Activated naive CD4-positive, alpha-beta T cell treated with anti-CD3 and anti-CD28 coated beads, Interleukin-2, amount 50 U/mL, for 72 hours (primary cell): Measurements from ENCODE around the gene PRG2. TPM values are rescaled to one million over a fixed set of nuclear protein-coding genes. Genes with fewer than 3 reads are reported as not detected.
A peak's percentile ranks its signal among the peaks of the same experiment; 100 is the strongest.

Experiments
- ATAC-seq, 2 donors: fragments of 150-1000 bp; cut with Tn5 transposase; 2 replicates each; pipeline ENCODE4 v1.10.0; 2021; ENCODE audit warnings: mild to moderate bottlenecking in 2 of 2, moderate library complexity in 2 of 2
- DNase-seq, 2 donors: peaks; one replicate each; pipeline ENCODE4 v3.0.0; 2021 to 2022; ENCODE audit warnings: low spot score in 2 of 2
- H3K27ac Mint-ChIP-seq, 2 donors: one replicate each; pipeline ENCODE4 v1.8.0; 2022; ENCODE audit warnings: mild to moderate bottlenecking in 2 of 2, mixed read lengths in 2 of 2
- H3K36me3 Mint-ChIP-seq, 2 donors: one replicate each; pipeline ENCODE4 v1.8.0; 2022; ENCODE audit warnings: mixed read lengths in 2 of 2
- H3K9me3 Mint-ChIP-seq, 2 donors: one replicate each; pipeline ENCODE4 v1.8.0; 2022; ENCODE audit warnings: mixed read lengths in 2 of 2
- total RNA-seq, 2 donors: library from RNA; stranded (reverse); gene quantifications; one replicate each; pipeline ENCODE4 v1.2.3, GENCODE V29; 2022

PRG2 gene, protein sequence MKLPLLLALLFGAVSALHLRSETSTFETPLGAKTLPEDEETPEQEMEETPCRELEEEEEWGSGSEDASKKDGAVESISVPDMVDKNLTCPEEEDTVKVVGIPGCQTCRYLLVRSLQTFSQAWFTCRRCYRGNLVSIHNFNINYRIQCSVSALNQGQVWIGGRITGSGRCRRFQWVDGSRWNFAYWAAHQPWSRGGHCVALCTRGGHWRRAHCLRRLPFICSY
- 1 to 10 TPM in 1 of 2 donors, under 1 TPM in 1; 0.97 to 2.4 TPM for total RNA-seq

DNA sequence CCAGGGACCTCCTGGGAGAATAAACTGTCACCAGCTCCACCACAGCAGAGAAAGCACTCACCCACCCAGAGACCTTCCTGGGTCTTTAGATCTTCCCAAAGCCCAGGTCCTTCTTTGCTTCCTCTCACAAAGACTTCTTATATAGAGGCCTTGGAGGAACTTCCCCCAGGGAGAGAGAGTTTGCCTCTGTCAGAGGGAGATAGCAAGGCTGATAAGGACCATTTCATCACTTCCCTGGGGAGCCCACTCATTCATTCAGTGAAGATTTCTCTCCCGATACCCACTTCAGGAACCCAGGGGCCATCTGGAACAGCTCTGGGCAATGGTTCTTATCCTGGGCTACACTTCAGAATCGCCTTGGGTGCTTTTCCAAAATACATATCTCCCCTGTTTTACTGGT lies at the start of gene PRG2:
Gene PRG2, minus strand, starts transcription at position 116 of the 400 bp plus-strand sequence. CDS start 706 bp downstream, outside the sequence.
- Mint-ChIP-seq H3K27ac (no peak within 1 kb of the TSS), H3K36me3 (no peaks in the 10 kb centered on the region), H3K9me3 (no peaks in the 10 kb centered on the region)
- DNase-seq (no peak), ATAC-seq (no peak)

DNA sequence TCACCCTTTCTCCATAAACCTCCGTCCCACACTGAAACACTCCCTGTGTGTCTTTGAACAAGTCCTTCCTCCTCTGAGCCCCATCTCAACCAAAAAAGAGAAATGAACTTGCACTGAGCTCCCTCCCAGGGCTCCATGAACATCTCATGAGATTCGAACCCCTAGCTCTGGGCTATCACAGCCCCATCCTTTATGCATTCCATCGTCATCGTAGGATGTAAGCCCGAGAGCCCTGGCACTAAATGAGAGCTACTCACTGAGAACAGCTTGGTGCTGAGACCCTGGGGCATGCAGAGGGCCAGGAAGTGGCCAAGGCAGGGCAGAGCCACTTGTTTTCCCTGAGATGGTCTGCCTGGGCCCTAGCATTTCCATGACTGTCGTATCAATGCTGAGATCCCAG lies 49.3 kb upstream of the PRG2 start:
- ATAC-seq (no peak), DNase-seq (no peak)
- no peaks in the 10 kb centered on the region for H3K9me3 Mint-ChIP-seq

GRCh38 chr11:57438345-57439285 lies 48.2 kb upstream of the PRG2 start:
- no peaks in the 10 kb centered on the region for H3K36me3 Mint-ChIP-seq
- H3K9me3 Mint-ChIP-seq: no peaks in the 10 kb centered on the region
- ATAC-seq: no peak
- DNase-seq: no peak
- no peak overlapping the region for H3K27ac Mint-ChIP-seq

More for the DNA sequence above, 49.3 kb upstream of the PRG2 start:
- no peaks in the 10 kb centered on the region for H3K36me3 Mint-ChIP-seq
- H3K27ac Mint-ChIP-seq: no peak overlapping the region

- Mint-ChIP-seq H3K27ac (no peak overlapping the region), H3K9me3 (no peaks in the 10 kb centered on the region), H3K36me3 (no peaks in the 10 kb centered on the region)
- DNase-seq (no peak), ATAC-seq (no peak)
These were observed 45.6 kb upstream of the PRG2 start for GRCh38 chr11:57436031-57436430.

DNA sequence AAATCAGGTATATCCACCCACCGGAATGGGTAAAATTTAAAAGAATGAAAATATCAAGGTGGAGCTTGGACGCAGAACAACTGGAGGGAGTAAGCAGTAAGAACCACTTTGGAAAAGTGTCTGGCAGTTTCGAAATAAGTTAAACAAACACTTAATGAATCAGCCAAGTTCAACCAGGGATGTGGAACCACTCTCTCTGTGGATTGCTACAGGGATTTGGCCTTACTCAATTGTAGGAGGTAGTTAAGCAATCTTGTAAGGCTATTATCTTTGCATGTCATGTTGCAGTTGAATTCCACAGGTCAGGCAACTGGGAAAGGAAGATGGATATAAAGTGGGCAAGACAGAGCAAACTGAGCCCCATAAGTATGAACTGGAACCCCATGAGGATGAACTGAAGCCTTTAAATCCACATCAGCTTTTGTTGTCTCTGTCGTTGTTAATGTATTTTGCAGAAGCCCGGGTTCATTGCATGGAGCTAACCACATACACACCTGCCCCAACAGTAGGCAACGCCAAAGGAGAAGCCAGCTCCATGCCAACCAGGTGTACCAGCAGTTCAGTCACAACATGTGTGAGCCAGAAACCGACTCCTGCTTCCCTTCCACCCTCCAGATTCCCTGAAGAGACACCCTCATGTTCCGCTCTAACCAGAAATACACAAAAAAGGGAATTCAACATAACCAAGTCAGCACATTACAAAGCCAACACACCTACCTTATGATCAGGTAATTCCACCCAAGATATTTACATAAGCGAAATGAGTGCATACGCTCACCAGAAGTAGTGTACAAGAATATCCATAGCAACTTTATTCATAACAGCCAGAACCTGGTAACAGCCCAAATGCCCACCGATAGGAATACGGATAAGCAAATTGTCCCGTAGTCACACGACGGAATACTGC lies 44.4 kb upstream of the PRG2 start:
- Mint-ChIP-seq H3K27ac (no peak overlapping the region), H3K9me3 (no peaks in the 10 kb centered on the region), H3K36me3 (no peaks in the 10 kb centered on the region)
- ATAC-seq (no peak), DNase-seq (no peak)

GRCh38 chr11:57432714-57433163 lies 42.3 kb upstream of the PRG2 start:
- ATAC-seq: peak; percentile 47 to 64
- no peak for DNase-seq
- Mint-ChIP-seq H3K27ac (no peak overlapping the region), H3K36me3 (no peaks in the 10 kb centered on the region), H3K9me3 (no peaks in the 10 kb centered on the region)

GRCh38 chr11:57432149-57432561 lies 41.7 kb upstream of the PRG2 start:
- DNase-seq: no peak
- Mint-ChIP-seq H3K36me3 (no peaks in the 10 kb centered on the region), H3K27ac (no peak overlapping the region), H3K9me3 (no peaks in the 10 kb centered on the region)
- no peak for ATAC-seq

DNA sequence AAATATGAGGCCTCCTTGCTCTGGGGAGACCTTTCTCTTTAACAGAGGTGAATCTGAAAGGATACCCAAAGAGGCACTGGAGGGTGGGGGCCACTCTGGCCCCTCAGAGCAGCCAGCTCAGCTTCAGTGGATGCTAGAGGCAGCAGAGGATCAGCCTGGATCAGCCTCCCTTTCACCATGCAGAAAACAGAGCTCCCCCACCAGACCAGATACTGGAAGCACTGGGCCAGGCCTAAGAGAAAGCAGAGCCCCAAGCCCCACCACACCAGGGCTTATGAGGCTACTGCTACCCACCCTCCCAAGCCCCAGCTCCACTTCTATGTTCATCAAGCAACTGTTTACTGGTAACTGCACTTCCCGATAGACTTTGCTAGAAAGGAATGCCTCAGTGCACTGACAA lies 40.5 kb upstream of the PRG2 start:
- Mint-ChIP-seq H3K9me3 (no peaks in the 10 kb centered on the region), H3K36me3 (peaks cover 6 to 7% of the 10 kb centered on the region in 2 donors), H3K27ac (no peak overlapping the region)
- DNase-seq (no peak), ATAC-seq (no peak)

- ATAC-seq (no peak), DNase-seq (no peak)
- peaks cover 14 to 17% of the 10 kb centered on the region in 2 donors for H3K36me3 Mint-ChIP-seq
- no peaks in the 10 kb centered on the region for H3K9me3 Mint-ChIP-seq
- H3K27ac Mint-ChIP-seq: no peak overlapping the region
These were observed 39.5 kb upstream of the PRG2 start for GRCh38 chr11:57429946-57430345.

DNA sequence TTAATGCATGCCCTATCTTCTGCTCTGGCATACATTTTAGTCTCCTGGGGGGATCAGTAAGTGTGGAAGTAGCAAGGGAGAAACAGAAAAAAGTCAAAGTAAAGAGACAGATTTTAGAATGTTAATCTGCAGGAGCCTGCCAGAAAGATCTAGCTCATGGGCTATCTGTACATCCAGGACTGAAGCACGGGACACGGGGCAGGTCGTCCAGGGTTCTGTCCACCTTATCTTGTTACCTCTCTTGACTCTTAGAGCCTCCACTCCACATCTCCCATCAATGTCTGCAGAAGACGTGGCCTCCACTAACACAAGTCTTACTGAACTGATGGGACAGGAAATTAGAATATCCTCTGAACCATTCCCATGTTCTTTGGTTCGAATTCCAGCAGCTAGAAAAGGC lies 38.2 kb upstream of the PRG2 start:
- H3K9me3 Mint-ChIP-seq: no peaks in the 10 kb centered on the region
- ATAC-seq (no peak), DNase-seq (no peak)
- H3K27ac Mint-ChIP-seq: no peak overlapping the region
- H3K36me3 Mint-ChIP-seq: peaks cover 26 to 30% of the 10 kb centered on the region in 2 donors

- peak overlapping the region; percentile 87 to 95 for H3K27ac Mint-ChIP-seq
- H3K9me3 Mint-ChIP-seq: no peaks in the 10 kb centered on the region
- peaks cover 35 to 40% of the 10 kb centered on the region in 2 donors for H3K36me3 Mint-ChIP-seq
- DNase-seq (no peak), ATAC-seq (no peak)
These were observed 37.3 kb upstream of the PRG2 start for GRCh38 chr11:57427727-57428082.

- H3K36me3 Mint-ChIP-seq: peaks cover 41 to 45% of the 10 kb centered on the region in 2 donors
- ATAC-seq (peak; percentile 47 to 69), DNase-seq (peak; percentile 74 to 77)
- H3K9me3 Mint-ChIP-seq: no peaks in the 10 kb centered on the region
- peak within 1 kb of the TSS; percentile 94 to 95 for H3K27ac Mint-ChIP-seq
These were observed 36.7 kb upstream of the PRG2 start, which contains the start of gene SLC43A3 for GRCh38 chr11:57426929-57427726. Gene SLC43A3 (minus strand): TSS chr11:57427121. CDS start chr11:57426172, 949 bp downstream.

DNA sequence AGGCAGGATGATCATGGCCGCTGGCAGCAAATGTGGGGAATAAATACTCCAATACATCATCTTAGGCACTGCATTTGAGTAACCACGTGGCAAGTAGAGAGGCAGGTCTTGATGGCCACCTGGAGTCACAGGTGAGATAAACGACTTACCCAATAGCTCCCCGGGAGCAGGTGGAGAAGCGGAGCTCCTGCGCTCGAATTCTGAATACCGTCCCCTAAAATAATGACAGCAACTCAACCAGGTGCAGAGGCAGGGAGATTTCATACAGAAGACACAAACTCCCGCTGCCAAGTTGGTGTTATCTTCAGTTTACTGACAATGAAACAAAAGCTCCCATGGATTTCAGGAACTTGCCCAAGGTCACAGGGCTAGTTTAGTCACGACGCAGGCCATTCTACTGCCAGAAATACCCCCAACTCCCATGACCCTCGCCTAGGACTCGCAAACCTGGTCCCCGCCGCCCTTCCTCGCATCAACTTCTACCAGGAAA lies 36.0 kb upstream of the PRG2 start:
- DNase-seq: no peak
- Mint-ChIP-seq H3K27ac (peak overlapping the region; percentile 94 to 95), H3K9me3 (no peaks in the 10 kb centered on the region), H3K36me3 (peaks cover 48 to 52% of the 10 kb centered on the region in 2 donors)
- no peak for ATAC-seq

DNA sequence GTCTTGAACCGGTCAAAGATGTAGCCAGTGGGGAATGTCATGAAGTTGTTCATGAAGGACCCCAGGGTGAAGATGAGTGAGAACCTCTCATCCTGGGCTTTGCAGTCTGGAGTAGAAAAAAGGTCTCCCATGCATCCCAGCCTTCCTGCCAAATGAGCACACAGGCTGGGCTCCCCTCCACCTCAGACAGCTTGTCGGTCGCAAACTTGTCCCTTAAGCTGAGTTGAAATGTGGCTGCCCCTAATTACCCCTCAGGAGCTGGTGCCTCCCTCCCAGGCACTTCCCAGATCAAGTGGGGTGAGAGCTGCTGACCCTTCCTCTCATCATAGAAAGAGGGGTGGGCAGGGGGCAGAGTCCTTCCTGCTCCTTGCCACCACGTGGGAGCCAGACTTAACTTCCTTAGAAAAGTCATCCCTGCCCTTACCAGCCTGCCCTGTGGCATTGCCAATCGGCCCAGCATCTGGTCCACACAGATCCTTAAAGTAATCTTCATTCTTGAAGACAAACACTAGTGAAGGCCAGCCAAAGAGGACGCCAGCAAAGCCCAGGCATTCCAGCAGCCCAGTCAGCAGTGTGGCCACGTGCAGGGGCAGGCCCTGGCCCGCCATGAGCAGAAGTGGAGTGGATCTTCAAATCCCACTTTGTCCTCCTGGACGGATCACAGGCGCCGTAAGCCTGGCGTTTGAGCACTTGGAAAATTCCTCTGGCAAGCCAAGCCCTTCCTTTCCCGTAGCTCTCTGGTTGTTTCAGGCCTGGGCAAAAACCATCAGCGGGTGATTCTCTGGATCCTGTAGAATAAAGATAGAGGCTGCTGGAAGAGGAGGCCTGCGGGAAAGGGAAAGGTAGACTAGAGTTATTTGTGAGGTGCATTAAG lies 35.4 kb upstream of the PRG2 start:
- Mint-ChIP-seq H3K9me3 (no peaks in the 10 kb centered on the region), H3K36me3 (peaks cover 54 to 59% of the 10 kb centered on the region in 2 donors), H3K27ac (peak overlapping the region; percentile 94 to 95)
- no peak for ATAC-seq
- DNase-seq: no peak
